ENCODE data around the gene STEAP2.

The STEAP2 gene

GRCh38 chr7:90192876-90193750, 18.4 kb upstream of the STEAP2 start:
- DNase-seq: no peak

- DNase-seq: no peak
Measured at GRCh38 chr7:90194911-90195809, 16.4 kb upstream of the STEAP2 start.

- DNase-seq: no peak
Measured at GRCh38 chr7:90201500-90202195, 9.9 kb upstream of the STEAP2 start.

DNA sequence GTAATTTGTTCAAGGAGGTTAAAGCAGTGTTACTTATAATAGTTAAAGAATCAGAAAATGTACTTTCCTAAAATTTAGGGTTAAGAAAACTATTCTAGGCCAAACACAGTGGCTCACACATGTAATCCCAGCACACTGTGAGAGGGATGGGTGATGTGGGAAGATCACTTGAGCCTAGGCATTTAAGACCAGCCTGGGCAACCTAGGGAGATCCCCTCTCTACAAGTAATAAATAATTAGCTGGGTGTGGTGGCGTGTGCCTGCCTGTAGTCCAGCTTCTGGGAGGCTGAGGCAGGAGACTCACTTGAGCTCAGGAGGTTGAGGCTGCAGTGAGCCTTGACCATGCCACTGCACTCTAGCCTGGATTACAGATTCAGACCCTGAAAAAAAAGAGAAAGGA, 3.6 kb upstream of the STEAP2 start:
- no peak for DNase-seq

DNA sequence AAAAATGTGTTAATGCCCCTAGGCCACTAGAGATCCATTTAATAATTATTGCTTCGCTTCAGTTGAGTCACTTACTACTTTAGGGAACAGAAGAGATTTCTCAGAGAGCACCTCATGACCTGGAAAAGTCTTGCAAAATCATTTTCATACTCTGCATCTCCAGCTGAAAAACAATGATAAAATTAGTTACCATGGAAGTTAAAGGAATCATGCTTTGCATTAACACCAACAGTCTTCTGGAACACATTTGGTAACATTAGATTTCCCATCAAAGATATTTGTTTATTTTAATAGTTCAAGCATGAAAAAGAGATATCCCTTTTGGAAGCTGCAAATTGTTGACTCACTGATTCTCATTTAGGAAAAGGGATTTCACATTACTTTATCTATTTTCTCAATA, 1.8 kb upstream of the STEAP2 start:
- DNase-seq: no peak

- no peak for DNase-seq
Measured at GRCh38 chr7:90210475-90210874, 1.1 kb upstream of the STEAP2 start.

DNA sequence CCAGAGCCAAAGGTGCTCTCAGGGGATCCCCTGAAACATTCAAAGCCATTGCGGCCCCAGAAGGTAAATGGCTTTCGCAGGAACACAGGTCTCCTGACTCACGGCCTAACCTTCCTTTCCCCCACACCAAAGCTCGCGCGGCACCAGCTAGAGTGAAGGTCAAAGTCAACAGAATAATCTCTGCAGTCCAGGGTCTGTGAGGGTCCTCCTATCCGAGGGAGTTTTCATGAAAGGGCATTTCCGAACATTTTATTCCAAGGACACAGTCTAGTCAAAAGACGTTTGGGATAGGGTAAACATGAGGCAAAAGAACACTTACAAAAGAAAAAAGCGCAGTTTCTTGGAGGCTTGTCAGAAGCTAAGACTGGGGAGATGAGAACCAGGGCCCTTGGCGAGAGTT, 559 bp upstream of the STEAP2 start:
- no peak for DNase-seq

GRCh38 chr7:90212149-90212495, 582 bp downstream of the STEAP2 start:
- DNase-seq: no peak

DNA sequence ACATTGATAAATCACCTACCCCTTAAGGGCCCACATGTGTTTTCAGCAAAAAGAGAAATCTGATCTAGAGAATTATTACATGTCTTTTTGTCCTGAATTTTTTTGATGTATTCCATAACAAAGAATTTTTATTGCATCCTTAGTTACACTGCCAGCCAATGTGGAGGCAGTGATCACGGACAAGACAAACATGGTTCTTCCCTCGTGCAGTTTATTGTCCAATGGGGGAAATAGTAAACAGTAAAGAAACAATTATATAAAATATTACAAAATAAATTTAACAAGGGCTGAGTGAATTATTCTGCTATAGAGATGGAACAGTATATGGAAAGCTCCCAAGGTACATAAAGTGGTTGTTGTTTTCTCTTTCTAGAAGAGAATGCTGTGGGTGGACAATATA, 2.0 kb downstream of the STEAP2 start:
- DNase-seq: no peak

- DNase-seq: no peak
Measured at GRCh38 chr7:90216080-90216674, 4.6 kb downstream of the STEAP2 start.

DNA sequence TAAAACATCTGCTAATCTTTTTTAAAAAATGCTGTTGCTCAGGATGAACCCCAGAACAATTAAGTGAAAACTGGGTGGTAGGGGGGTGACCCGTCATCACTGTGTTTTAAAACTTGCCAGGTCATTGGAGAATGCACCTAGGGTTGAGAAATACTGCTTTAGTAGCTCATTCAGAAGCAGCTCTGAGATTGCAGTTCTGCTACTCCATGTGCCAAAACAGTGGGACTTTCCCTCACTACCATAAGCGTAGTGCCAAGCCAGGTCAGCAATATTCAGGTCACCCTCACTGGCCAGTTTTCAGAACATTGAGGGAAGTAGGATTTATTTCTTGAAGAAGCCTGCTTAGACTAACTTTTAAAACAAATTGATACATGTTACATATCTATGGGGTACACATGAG, 5.2 kb downstream of the STEAP2 start:
- no peak for DNase-seq

- no peak for DNase-seq
Measured at GRCh38 chr7:90222390-90222789, 10.8 kb downstream of the STEAP2 start.

DNA sequence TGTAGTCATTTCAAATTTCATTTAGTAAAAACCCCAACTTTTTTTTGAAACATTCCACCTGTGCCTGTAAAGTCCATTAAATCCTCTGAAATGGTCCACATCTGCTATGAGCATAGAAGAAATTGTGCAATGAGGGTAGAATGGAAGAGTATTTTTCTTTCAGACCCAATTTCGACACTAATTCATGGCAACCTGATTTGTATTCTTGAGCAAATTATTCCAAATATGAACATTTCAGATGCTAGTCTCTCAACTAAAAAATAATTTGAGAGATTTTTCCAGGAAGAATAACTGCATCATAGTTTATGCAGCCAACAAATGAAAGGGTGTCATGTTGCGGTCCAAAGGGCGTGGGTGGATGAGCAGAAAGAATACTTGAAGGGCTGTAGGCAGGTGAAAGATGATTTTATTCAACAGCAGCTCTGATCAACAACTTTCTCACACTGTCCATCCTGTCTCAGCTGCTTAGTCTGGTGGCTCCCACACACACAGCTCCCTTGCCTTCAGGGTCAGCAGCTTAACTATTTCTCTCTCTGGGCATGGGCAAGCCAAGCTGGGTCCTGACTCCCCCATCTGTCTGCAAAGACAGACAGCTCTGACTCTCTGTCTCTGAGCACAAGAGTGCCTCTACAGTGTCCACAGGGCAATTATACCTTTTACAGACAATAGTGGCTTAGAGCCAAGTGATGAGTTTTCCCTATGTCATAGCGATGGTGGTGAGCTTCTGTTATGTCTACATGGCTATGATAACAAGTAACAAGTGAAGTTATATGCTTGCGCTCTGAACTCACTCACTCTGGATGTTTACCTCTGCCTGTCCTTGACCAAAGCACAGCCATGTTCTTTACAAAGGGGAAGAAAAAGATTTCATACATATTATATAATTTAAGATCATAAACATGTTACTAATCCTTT, 11.5 kb downstream of the STEAP2 start:
- no peak for DNase-seq

DNA sequence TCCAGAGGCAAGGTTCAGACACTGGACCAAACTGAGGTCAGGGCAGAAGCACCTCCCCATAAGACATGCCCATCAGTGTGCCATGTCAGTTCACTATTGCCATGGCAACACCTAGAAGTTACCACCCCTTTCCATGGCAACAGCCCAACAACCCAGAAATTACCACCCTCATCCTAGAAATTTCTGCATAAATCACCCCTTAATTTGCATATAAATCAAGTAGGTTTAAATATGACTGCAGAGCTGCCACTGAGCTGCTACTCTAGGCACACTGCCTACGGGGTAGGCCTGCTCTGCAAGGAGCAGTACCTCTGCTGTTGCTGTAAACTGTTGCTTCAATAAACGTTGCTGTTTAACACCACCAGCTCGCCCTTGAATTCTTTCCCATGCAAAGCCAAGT, 12.7 kb downstream of the STEAP2 start:
- DNase-seq: no peak

- no peak for DNase-seq
Measured at GRCh38 chr7:90225181-90225580, 13.6 kb downstream of the STEAP2 start.

DNA sequence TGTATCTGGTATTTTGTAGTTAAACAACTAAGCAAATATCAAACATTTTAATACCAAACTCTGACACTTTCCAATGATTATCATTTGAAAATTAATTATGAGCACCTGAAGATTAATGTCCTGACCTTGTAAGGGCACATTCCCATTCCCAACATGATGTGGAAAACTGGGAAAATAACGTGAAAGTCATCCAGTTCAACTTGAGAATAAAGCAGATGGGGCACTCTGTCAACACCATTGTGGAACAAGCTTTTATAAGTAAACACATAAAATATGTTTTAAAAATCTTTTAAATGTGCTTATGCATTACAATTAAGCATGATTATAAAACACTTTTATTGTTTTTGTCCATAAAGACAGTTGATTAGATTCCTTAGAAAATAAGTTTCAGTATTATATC, 14.1 kb downstream of the STEAP2 start:
- no peak for DNase-seq

- DNase-seq: no peak
Measured at GRCh38 chr7:90227259-90227658, 15.7 kb downstream of the STEAP2 start.

GRCh38 chr7:90229682-90230081, 18.1 kb downstream of the STEAP2 start:
- DNase-seq: no peak

- DNase-seq: no peak
Measured at GRCh38 chr7:90230834-90231233, 19.3 kb downstream of the STEAP2 start.

DNA sequence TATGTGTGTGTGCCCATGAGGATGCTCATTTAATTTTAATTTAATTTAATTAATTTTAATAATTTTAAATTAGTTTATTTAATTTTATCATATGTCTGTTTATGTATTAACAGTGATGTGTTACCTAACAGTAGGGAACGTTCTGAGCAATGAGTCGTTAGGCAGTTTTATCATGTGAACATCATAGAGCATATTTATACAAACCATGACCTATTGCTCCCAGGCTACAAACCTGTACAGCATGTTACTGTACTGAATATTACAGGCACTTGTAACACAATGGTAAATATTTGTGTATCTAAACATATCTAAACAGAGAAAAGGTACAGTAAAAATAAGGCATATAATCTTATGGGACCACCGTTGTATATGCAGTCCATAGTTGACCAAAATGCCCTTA, 19.8 kb downstream of the STEAP2 start:
- DNase-seq: no peak

DNA sequence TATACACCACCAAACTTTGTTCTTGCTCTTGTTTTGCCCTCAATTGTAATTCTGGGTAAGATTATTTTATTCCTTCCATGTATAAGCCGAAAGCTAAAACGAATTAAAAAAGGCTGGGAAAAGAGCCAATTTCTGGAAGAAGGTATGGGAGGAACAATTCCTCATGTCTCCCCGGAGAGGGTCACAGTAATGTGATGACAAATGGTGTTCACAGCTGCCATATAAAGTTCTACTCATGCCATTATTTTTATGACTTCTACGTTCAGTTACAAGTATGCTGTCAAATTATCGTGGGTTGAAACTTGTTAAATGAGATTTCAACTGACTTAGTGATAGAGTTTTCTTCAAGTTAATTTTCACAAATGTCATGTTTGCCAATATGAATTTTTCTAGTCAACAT, 20.9 kb downstream of the STEAP2 start:
- DNase-seq: no peak

GRCh38 chr7:90233569-90233968, 22.0 kb downstream of the STEAP2 start:
- DNase-seq: no peak

Measured in right kidney (tissue), 1 donor.